Femur (tissue), 1 donor: ENCODE measurements around the gene OR1D5.
"Not testable (repeated sequence)": the region's sequence is repeated elsewhere in the genome, so short reads cannot be mapped to it uniquely, and the experiment has no call there.

Experiments
- DNase-seq: peaks from one replicate; pipeline ENCODE4 v3.0.0-alpha.2; 2017

OR1D5 gene

DNA sequence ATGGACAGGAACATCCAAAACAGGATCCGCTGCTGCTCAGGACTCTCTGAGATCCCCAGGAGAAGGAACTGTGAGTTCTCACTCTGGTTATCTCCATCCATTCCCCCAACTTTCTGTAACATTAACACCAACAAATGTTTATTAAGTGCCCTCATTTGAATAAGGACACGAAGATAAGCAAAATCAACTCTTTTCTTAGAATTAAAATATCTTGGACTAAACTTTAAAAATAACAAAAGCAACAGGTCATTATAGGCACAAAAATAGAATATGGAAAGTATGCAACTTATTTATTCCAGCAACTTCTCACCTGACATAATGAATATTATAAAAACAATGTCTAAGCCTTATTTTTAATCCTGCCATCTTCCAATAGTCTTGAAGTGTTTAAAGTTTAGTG is at the start of gene OR1D5:
Gene OR1D5 (minus strand): TSS at position 101 of the 400 bp plus-strand sequence. CDS start 0 bp downstream, at position 101.
- DNase-seq = not testable (repeated sequence)

- no peak for DNase-seq
Observed at GRCh38 chr17:3104322-3104721, 40.9 kb upstream of the OR1D5 start, which contains the start of gene OR1D2. OR1D2 (minus strand) TSS chr17:3104422; CDS start chr17:3092996, 11,426 bp downstream.

DNA sequence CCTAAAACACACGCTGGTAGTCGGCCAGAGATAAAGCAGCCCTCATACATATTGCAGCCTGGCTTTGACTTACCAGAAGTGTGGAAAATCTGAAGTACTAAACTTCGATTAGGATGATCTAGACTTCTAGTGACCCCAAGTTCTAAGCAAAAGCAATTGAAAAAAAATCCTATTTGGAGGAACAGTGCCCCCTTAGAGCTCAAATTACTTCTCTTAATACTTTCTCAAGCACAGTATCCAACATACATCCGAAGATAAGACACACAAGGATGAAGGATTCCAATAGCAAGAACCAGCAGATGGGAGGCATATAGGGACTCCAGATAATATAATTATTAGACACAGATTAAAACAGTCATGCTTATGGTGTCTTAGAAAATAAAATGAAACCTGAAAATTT is 10.4 kb upstream of the OR1D5 start:
- not testable (repeated sequence) for DNase-seq

- not testable (repeated sequence) for DNase-seq
Observed at GRCh38 chr17:3065192-3065591, 1.8 kb upstream of the OR1D5 start.

DNA sequence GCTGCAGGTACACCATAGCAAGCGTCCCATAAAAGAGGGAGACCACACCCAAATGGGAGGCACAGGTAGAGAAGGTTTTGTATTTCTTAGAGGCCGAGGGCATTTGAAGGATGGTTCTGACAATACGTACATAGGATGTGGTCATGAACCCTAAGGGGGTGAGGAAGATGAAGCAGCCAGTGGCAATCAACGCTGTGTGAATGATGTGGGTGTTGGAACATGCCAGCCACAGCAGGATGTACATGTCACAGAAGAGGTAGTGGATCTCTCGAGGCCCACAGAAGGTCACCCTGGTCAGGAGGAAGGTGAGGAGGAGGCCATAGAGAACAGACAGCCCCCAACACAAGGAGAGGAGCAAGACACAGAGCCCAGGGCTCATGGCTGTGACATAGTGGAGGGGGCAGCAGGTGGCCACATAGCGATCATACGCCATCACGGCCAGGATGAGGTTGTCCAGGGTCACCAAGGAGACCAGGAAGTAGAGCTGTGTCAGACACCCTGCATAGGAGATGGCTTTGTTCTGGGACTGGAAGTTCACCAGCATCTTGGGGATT is 506 bp downstream of the OR1D5 start:
- DNase-seq = not testable (repeated sequence)

DNA sequence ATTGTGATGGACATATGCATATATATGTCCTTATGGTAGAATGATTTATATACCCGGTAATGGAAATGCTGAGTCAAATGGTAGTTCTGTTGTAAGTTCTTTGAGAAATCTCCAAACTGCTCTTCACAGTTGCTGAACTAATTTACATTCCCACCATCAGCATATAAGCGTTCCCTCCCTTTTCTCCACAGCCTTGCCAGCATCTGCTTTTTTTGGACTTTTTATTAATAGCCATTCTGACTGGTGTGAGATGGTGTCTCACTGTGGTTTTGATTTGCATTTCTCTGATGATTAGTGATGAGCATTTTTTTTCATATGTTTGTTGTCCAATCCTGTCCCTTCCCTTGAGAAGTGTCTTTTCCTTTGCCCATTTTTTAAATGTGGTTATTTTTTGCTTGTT is 8.5 kb downstream of the OR1D5 start:
- not testable (repeated sequence) for DNase-seq

GRCh38 chr17:3049705-3050295 is 13.6 kb downstream of the OR1D5 start:
- DNase-seq = no peak

DNA sequence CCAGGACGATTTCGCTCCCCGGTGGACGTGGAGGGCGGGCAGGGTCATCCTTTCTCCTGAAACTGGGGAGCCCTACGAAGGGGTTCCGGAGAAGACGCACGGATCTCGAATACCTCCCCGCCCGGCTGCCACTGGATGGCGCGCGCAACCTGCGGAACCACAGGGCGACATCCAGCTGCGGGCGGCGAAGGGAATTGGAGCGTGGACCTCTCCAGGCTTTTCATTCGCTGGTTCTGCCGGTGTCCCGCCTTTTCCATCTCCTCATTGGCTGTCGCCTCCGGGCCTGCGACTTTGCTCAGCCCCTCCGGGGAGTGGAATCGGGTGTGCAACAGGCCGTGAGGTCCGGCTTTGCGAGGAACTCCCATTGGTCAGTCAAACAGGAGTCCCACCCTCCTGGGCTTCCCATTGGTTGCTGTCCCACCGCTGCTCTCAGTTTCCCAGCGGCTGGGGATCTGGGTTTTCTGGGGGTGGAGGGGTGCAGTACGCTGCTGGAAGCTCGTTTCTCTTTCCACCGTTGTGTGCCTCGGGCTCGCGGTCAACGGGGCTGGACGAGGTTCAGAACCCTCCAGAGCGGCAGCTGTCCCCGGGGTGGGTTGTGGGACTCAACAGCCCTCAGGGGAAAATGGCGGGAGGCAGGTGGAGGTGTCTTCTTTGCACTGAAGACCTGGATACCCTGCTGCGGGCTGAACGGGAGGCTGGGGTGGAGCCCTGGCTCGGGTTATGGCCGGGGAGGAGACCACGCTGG is 14.5 kb downstream of the OR1D5 start:
- peak; percentile 99 for DNase-seq

DNA sequence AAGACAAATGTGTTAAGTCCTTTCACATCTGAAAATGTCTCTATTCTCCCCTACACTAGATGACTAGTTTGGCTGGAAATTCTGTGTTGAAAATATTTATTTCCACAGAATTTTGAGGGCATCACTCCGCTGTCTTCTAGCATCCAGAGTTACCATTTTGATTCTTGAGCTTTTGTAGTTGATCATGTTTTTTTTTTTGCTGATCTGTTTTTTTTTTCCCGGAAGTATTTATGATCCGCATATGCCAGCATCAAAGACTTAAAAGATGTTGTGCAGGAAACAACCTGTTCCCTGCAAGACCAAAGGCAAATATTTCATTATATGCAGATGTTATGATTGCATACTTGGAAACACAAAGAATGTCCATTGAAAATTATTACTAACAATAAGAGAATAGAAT is 16.7 kb downstream of the OR1D5 start:
- no peak for DNase-seq

DNA sequence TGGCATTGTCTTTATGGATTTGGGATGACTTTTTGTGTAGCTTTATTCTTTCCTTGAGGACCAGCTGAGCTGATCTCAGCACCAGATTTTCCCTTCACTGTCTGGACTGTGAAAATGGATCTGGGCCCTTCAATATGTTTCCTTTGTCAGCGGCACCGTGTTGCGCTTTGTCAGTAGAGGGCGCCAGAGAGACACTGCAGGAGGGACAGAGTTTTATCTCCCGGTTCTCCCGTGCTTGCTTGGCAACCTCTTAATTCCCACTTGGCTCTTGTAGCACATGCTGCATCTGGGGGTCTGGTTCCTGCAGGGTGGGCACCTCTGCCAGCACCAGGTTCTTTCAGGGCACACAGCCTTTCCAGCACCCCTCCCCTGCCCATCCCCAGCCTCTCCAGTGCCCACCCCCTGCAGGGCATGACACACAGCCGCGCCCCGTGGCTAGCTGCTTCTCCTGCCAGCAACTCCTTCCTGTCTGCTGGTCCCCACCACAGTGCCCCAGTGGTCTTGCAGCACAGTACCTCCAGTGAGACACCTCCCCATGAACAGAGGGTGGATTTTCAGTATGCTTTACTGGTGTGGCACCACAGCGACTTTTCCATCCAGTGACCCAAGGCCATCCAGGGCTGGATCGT is 19.6 kb downstream of the OR1D5 start:
- peak; percentile 13 for DNase-seq

GRCh38 chr17:3040882-3041281 is 22.5 kb downstream of the OR1D5 start:
- DNase-seq = no peak

DNA sequence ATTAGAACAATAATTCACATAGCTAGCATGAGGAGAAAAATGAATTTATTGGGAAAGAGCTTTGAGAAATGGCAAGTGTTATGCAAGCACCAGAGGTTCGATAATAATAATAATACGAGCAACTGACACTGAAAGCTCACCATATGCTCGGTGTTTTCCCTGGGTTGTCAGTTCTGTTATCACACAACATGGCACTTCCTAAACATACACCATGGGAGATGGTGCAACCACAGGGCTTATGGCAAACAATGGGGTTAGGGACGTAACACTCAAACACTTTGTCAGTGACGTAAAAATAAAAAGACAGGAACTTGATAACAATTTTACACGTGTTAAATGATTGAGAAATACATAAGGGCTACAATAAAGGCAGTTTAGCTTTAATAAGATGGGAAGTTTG is 23.7 kb downstream of the OR1D5 start:
- DNase-seq = no peak

DNA sequence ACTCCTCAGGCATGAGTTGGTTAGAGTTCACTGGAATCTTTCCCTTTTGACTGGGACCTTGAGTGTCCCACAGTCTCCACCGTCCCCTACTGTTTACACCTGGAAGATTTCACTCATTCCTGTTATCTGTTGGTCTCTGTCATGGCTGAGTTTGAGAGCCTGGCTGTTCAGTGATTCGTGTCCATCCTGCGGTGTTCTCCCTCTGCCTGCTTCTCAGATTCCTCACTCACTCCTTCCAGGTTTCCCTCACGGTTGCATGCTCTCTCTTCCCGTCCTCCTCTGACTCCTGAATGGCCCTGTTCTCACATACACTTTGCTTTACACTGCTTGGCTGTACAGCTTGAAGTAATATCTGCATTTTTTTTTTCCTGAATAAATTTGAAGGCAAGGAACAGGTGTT is 24.5 kb downstream of the OR1D5 start:
- DNase-seq = no peak

DNA sequence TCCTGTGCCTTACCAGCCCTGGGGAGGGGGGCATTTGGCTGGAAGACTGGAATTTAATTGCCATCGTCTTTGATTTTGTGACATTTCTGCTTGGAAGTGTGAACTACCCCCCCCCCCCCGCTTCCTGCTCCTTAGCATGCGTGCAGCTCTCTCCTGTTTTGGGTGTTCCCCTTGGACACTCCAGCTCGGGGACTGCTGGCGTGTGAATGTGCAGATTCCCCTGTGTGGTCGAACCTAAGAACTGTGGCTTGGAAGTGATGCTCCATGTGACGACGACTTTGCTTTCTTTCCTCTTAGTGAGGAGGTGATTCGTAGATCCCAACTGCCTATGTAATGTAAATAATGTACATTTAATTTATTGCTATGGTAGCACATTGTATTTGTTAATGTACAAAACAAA is 26.1 kb downstream of the OR1D5 start:
- no peak for DNase-seq

GRCh38 chr17:3036800-3037199 is 26.6 kb downstream of the OR1D5 start:
- DNase-seq = no peak

DNA sequence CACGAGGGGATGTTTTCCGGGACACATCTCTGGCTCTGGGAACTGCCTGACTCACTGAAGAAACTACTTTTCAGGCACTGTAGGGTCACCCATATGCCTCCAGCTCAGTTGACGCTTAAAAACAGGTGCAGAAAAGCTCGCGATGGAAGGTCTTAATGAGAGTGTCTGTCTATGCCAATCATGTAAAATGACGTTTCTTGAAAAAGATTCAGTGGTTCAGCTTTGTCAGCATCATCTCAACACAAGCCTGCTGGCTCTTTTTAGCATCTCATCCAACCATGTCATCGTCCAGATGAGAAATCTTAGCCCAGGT is 27.5 kb downstream of the OR1D5 start:
- no peak for DNase-seq

DNA sequence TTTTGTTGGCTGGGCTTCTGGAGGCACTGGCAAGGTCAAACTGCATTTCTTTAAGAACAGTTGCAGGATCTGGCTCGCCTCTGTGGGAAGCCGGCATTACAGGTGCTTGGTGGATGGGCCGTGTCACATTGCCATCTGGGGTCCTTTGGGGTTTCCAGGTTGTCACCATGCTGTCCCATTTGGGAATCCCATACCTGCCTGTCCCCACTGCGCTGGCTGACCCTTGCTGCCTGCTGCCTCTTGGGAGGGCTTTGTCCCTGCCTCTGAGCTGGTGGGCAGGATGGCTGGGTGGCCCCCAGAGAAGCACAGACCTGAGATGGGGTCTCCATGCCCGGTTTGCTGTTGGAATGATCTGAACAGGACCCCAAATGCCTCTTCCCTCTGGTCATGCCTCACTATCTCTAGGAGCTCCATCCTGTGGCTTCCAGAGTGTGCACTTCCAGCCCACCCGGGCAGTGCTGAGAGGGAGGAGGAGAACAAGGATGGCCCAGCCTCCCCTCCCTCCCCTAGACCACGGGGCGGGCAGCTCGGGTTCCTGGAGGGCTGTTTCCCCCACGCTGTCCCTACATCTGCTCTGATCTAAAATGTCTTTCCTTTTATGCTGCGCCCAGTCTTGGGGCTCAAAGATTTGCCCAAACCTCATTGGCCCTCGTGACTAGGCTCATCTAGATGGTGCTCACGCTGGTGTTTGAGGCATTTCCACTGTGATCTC is 28.0 kb downstream of the OR1D5 start:
- no peak for DNase-seq

GRCh38 chr17:3034578-3034920 is 28.9 kb downstream of the OR1D5 start:
- no peak for DNase-seq

- no peak for DNase-seq
Observed at GRCh38 chr17:3033741-3034577, 29.4 kb downstream of the OR1D5 start.

GRCh38 chr17:3033248-3033640 is 30.2 kb downstream of the OR1D5 start:
- DNase-seq = peak; percentile 13

- no peak for DNase-seq
Observed at GRCh38 chr17:3032258-3033247, 30.9 kb downstream of the OR1D5 start.
